SK-N-SH (cell line): Measurements from ENCODE around the gene TANC1.

Experiments
- CHD2 ChIP-seq: fragments of 150-350 bp; IDR thresholded peaks from 2 replicates; pipeline ENCODE4 v1.6.1; 2018; ENCODE audit warnings: low read length; ENCODE audit not compliant: partially characterized antibody
- GABPA ChIP-seq: IDR thresholded peaks from 2 replicates; pipeline ENCODE4 v1.4.0; 2012; ENCODE audit warnings: low read depth, mild to moderate bottlenecking
- MXI1 ChIP-seq: IDR thresholded peaks from 2 replicates; pipeline ENCODE4 v1.6.1; 2012; ENCODE audit warnings: mild to moderate bottlenecking, low read depth, low read length, improper control_type of control experiment
- PBX3 ChIP-seq: IDR thresholded peaks from 2 replicates; pipeline ENCODE4; 2012
- POLR2AphosphoS5 ChIP-seq: IDR thresholded peaks from 2 replicates; pipeline ENCODE4 v1.6.1; 2012; ENCODE audit warnings: low read depth, low read length
- TAF1 ChIP-seq: IDR thresholded peaks from 2 replicates; pipeline ENCODE4 v1.6.1; 2012; ENCODE audit warnings: low read depth, mild to moderate bottlenecking, low read length, moderate library complexity, borderline replicate concordance
- USF2 ChIP-seq: fragments of 150-350 bp; IDR thresholded peaks from 2 replicates; pipeline ENCODE4 v1.6.1; 2017; ENCODE audit warnings: antibody characterized with exemption, low read length, low read depth, borderline replicate concordance

GRCh38 chr2:159046966-159047365 is 78.5 kb downstream of the TANC1 start:
- TF ChIP-seq TAF1 (no peak), CHD2 (no peak), MXI1 (no peak), POLR2AphosphoS5 (no peak), PBX3 (peak; percentile 69), USF2 (no peak), GABPA (no peak)
